T1000 (cell line): ENCODE measurements around the gene KIF4B.

ENCODE experiments used
- DNase-seq: peaks from one replicate; lab custom pipeline; 2025; ENCODE audit warnings: mixed read lengths; lab: John Stamatoyannopoulos, UW

KIF4B gene

GRCh38 chr5:155056644-155057269 is 43.2 kb downstream of the KIF4B start:
- no peak for DNase-seq

- DNase-seq: no peak
These were observed 44.1 kb downstream of the KIF4B start for GRCh38 chr5:155057626-155058025.

- DNase-seq: no peak
These were observed 51.0 kb downstream of the KIF4B start for GRCh38 chr5:155064580-155064979.

- DNase-seq: no peak
These were observed 53.5 kb downstream of the KIF4B start for GRCh38 chr5:155066886-155067595.
